T-helper 1 cell treated with Interleukin-12 subunit alpha and Interleukin-12 subunit beta and Interleukin-4 antibody, amounts not matched to agents 30 ng/mL and 1 ng/mL, for 36 hours (primary cell): Measurements from ENCODE around the gene CLEC7A. TPM values are rescaled to one million over a fixed set of nuclear protein-coding genes. Genes with fewer than 3 reads are reported as not detected.

Experiments
- intact Hi-C: fragments of 100-400 bp; cut with micrococcal nuclease; formaldehyde crosslinking; loops from one replicate; pipeline ENCODE4 v1.15.1; 2024
- total RNA-seq: library from RNA; stranded (reverse); gene quantifications from 2 replicates; pipeline ENCODE4 v1.2.3, GENCODE V29; 2022

CLEC7A gene
- total RNA-seq, 1 donor from 2014 or later = 0.83 TPM

DNA sequence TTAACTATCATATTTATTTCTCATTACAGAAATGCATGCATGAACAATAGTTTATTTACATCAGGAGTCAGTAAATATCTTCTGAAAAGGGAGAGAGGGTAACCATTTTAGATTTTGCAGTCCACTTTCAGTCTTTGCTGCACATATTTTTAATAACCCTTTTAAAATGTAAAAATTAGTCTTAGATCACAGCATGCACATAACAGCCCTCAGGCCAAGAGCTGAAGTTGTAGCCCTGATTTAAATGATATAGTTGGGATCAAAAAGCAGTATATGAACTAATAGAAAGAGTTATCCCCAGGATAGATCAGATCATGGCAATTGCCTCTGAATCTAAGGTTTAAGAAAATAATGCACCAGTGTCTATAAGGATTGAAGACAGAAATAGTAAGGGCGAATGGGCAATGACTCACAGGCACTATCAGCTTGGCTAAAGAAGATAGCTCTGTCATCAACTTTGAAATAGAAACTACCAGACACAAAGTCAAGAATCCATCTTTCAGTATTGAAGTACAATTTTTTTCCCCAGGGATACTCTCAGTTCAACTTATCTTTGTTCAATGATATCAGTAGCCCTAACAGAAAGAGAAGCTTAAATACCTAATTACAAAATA lies 13.1 kb upstream of the CLEC7A start:
- intact Hi-C loops = loop anchor here (5.0 kb wide), 2 partner anchors 511 to 811 kb away; no protein-coding TSS in a partner anchor

- intact Hi-C loops = loop anchor here (1.0 to 5.0 kb wide), 10 partner anchors 106 to 808 kb away; partner anchors contain the start of gene CLEC2B
These were observed 10.0 kb upstream of the CLEC7A start for GRCh38 chr12:10140001-10140400.

- intact Hi-C loops = no loop called here
These were observed 6.7 kb upstream of the CLEC7A start for GRCh38 chr12:10136637-10137205.

DNA sequence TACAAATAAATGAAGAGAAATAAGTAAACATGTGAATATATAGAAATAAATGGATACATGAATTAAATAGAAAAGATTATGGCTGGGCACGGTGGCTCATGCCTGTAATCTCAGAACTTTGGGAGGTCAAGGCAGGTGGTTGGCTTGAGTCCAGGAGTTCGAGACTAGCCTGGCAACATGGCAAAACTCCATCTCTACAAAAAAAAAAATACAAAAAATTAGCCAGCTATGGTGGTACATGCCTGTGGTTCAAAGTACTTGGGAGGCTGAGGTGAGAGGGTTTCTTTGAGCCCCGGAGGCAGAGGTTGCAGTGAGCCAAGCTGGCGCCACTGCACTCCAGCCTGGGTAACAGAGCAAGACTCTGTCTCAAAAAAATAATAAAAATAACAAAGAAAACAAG lies 5.1 kb upstream of the CLEC7A start:
- intact Hi-C loops = no loop called here

DNA sequence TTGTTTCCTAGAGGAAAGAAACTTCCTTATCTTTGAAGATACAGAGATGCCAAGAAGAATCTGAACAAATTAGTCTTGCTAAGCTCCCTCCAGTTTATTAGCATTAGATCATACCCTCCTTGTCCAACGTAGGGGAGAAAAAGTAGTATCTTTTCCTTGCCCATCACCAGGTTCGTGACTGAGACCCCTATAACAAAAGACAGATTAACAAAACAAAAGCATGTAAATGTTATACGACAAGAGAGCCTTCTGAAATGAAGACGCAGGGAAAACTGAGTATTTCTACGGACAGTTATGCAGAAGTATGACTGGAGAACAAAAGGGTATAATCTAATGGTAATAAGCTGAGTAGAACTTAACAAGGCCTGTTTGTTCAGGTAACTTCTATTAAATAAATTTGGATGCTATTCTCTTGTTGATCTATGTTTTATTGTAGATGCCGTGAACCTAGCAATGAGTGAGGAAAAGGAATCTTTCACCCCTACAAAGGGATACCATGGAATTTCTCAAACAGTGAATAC lies 2.9 kb upstream of the CLEC7A start:
- intact Hi-C loops = no loop called here

DNA sequence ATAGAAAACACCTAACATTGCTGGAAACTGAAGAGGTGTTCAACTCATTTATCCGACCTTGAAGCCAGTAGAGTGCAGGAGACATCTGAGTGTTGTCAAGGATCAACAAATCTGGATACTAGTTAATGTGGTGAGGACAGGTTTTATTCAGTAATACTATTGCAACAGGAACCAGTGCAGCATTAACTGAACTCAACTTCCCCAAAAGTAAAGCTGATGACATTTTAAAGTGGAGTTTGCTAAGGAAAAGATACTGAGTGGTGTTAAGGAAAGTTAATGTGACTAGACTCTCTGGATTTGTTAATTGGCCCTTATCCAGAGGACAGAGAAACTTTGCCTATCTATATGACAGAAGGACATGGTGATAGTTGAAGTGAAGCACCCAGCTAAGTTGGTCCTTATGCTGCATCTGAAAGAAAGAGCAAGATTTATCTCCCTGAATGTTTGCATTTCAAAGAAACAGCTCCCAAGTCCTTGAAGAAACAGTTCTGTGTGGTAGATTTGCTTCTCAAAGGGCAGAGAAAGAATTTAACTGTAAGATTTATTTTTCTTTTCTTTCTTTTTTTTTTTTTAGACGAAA lies 1.2 kb upstream of the CLEC7A start:
- intact Hi-C loops = no loop called here

DNA sequence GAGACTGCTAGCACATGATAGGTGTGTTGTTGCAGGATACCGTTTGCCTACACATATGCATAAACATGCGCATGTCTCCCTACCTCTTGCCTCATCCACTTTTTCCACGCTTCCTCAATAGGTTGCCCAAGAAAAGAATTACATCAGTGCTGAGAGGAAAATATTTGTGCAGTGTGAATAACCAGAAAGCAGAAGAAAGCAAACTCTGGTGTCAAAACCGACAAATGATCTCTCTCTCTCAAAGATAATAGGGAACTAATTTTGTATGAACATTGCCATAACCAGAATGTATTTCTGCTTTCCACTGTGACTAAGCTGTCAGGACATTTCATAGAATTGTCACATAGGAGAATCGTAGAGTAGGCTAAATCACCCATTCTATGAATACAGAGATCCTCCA lies 1.3 kb downstream of the CLEC7A start:
- intact Hi-C loops = no loop called here

DNA sequence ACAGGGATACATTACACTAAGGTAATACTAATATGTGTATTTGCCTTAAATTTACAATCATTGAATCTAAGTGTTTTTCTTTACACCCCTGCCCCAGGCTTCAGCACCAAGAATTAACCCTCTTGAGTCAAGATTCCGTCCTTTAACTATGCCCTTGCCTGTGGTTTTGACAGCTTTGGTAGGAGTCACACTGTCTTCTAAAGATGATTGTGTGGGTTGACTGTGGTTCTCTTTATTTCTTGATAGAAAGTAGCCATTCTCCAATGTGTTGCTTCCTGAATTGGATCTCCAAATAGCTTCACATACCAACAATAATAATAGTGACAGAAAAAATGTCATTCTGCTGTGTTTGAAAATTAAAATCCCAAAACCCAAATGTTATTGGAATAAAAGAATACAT lies 3.6 kb downstream of the CLEC7A start:
- intact Hi-C loops = no loop called here

DNA sequence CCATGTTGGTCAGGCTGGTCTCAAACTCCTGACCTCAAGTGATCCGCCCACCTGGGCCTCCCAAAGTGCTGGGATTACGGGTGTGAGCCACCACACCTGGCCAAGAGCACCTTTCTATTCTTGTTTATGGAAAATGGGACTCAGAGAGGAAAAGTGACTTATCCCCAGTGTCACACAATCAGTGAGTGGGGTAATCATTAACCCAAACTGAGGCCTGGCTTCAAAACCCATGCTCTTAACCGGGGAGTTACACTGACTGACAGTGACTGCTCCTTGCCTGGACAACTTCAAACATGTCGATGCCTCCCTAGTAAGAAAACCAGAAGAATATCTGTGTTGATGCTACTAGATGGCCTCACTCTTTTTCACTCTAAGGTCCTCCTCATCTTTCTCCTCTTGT lies 7.3 kb downstream of the CLEC7A start:
- intact Hi-C loops = no loop called here

GRCh38 chr12:10121278-10121677 lies 8.7 kb downstream of the CLEC7A start:
- intact Hi-C loops = no loop called here

GRCh38 chr12:10119066-10119465 lies 10.9 kb downstream of the CLEC7A start:
- intact Hi-C loops = no loop called here

DNA sequence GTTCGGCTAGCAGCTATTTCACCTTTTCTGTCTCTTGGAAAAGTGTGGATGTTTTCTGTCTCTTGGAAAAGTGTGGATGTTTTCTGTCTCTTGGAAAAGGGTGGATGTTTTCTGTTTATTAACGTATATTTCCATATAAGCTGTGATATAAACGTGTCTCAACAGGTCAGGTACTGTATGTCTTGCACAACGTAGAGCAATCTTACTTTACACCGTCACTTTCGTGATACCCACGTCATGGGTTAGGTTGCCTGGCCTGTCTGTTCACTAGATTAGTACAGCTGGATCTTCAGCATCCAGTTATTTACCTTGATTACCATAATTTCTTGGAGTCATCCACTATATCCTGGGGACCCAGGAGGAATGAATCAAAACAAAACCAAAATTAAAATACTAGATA lies 14.1 kb downstream of the CLEC7A start:
- intact Hi-C loops = no loop called here

- intact Hi-C loops = no loop called here
These were observed 14.7 kb downstream of the CLEC7A start for GRCh38 chr12:10115311-10115710.

GRCh38 chr12:10113920-10114319 lies 16.1 kb downstream of the CLEC7A start:
- intact Hi-C loops = no loop called here

DNA sequence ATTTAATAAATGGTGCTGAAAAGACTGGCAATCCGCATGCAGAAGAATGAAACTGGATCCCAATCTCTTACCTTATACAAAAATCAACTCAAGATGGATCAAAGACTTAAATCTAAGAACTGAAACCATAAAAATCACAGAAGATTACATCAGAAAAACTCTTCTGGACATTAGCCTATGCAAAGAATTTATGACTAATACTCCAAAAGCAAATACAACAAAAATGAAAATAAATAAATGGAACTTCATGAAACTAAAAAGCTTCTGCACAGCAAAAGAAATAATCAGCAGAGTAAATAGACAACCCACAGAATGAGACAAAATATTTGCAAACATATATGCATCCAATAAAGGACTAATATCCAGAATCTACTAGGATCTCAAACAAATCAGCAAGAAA lies 16.9 kb downstream of the CLEC7A start:
- intact Hi-C loops = no loop called here

DNA sequence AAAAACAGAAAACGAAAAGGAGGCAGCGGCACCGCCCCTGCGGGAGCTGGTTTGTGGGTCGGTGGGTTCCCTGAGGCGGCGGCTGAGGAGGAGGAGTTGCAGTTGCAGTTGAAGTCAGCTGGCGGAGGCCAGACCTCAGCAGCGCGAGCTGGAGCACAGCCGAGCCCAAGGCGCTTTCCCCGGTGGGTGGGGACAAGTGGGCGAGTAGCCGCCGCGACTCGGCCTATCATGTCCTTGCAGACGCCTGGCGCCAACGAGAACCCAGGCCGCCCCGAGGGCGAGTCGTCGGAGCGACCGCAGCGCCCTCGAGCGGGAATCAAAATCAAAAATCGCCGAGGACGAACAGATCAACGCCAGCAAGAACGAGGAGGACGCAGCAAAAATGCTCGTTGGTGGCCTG lies 18.5 kb downstream of the CLEC7A start:
- intact Hi-C loops = no loop called here

DNA sequence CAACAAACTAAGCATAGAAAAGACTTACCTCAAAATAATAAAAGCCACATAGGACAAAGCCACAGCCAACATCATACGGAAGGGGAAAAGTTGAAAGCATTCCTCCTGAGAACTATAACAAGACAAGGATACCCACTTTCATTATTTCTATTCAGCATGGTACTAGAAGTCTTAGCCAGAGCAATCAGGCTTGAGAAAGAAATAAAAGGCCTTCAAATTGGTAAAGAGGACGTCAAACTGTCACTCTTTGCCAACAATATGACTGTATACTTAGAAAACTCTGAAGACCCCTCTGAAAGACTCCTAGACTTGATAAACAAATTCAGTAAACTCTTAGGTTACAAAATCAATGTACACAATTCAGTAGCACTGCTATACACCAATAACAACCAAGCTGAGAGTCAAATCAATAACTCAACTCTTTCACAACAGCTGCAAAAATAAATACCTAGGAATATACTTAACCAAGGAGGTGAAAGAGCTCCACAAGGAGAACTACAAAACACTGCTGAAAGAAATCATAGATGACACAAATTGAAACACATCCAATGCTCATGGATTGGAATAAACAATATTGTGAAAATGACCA lies 19.6 kb downstream of the CLEC7A start:
- intact Hi-C loops = no loop called here

DNA sequence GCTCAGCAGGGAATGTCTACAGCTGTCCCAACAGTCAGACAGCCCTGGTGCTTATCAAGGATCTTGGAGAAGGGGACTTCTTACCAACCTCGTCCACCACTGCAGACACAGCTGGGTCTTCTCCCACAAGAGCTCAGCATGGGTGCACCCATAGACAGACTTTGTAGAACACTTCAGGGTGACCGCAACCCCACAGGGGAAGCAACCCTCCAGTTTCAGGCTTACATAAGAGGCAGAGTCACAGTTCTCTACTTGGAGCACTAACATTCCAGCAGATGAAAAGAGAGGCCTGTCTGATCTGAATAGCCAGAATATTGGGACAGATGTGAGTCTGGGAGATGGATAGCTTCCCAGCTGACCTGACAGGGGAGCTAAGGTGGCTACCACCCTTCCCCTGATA lies 27.7 kb downstream of the CLEC7A start:
- intact Hi-C loops = no loop called here

DNA sequence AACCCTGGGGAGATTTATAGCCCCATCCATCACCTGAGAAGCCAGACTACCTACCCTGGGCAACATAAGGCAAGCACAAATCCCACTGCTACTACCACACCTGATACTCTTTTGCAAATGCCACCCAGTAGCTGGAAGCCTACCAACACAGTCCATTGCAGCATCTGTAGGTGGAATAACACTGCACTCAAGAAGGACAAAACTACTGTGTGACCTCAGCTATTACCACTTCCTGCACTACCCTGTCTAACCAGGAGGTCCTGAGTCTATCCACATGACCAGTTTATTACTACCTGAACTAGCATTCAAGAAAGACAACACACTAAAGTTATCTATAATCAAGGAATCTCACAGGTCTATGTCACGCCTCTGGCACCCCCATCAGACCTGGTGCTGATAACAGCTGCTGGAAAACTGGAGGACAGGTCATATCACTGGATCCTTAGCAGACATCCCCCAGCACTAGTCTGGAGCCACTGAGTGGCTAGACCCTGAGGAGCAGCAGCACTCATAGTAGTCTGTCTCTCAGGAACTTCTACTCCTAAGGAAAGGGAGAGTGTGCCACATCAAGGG lies 28.3 kb downstream of the CLEC7A start:
- intact Hi-C loops = no loop called here

DNA sequence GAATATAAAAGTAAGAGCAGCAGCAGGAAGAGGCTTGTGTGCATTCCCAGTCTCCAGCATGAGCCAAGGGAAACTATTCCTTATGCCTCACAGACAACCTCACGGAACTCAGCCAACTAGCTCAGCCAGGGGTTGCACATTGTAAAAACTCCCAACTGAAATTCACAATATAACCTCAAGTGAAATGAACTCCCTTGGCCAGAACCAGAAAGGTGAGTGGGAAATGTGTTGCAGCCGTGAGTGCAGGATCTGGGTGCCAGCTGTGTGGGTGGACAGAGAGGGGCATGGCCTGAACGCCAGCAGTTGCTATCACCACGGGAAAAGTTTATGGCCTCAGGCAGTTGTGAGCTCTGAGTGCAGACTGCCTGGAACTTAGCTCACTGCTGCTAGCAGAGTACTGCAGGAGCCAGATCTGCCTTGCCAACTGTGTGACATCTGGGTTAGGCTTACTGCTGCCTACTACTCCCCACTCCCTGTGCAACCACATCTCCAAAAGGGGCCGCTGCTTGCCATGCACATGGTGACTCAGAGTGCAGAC lies 28.9 kb downstream of the CLEC7A start:
- intact Hi-C loops = no loop called here

DNA sequence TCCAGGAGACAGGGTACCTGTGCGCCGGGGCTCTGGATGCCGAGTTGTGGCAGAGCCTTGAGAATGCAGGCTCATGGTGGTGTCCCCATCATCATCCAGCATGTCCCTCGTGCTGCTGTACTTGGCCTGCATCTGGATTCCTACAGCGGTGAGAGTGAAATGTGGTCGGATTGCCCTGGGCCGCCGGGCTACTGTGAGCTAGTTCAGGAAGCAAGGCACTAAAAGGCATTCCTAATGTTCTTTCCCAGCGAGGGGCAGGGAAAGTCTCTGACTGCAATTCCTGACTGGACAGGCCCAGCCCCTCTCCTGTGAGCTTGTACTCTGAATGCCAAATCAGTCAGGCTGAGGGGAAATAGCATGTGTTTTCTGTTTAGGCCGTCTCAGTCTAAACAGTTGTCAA lies 31.2 kb downstream of the CLEC7A start, which contains the start of gene CLEC1A:
Gene CLEC1A (minus strand): TSS at position 195 of the 400 bp plus-strand sequence. CDS start 63 bp downstream, at position 132.
- intact Hi-C loops = no loop called here

DNA sequence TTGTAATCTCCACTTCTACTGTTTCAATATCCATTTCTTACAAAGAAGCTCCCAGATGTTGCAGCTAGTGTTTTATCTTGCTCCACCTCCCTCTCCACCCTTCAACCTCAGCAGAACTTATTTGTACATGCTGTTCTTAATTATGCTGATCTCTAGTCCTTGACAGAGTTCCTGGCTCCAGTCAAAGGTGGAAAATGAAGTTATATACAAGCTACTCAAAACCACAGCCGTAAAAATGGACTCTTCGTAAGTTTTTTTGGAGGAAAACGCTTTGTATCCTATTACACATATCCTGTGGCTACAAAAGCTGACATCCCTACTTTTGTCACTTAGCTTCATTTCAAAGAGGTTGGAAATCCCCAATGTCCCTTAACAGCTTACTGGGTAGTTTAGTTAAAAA lies 32.5 kb downstream of the CLEC7A start:
- intact Hi-C loops = no loop called here
